ENCODE data around the gene CDX1.

- TF ChIP-seq CTCF (IDR thresholded peaks at IDR 0.05; ENCODE audit: low read length) = no peak
- no peak for TF ChIP-seq EZH2 (IDR thresholded peaks at IDR 0.05; ENCODE audit: borderline replicate concordance, low read length)
Observed at GRCh38 chr5:150154618-150155128, 11.9 kb upstream of the CDX1 start.

All from OCI-LY1 (cell line).